ENCODE data around the gene MYLK. TPM values are rescaled to one million over a fixed set of nuclear protein-coding genes. Genes with fewer than 3 reads are reported as not detected.
A peak's percentile ranks its signal among the peaks of the same experiment; 100 is the strongest.
"Not testable (repeated sequence)": the region's sequence is repeated elsewhere in the genome, so short reads cannot be mapped to it uniquely, and the experiment has no call there.

Gene MYLK
- total and polyA plus RNA-seq, 11 donors = 3.2 to 20.7 (median 12.4) TPM

- H3K4me1 ChIP-seq = peaks cover 0 to 14% (median 0%) of the 10 kb centered on the region in 12 donors
- ATAC-seq = no peak
- no peaks in the 10 kb centered on the region for H3K9me3 ChIP-seq
- intact Hi-C loops (cut with DNase I) = no loop called here
- H3K27me3 ChIP-seq = no peaks in the 10 kb centered on the region
- H3K27ac ChIP-seq = no peak overlapping the region
- H3K36me3 ChIP-seq = peaks cover 0 to 7% (median 0%) of the 10 kb centered on the region in 9 donors
- no peak overlapping the region for H3K4me3 ChIP-seq
- TF ChIP-seq, protein P1, sequence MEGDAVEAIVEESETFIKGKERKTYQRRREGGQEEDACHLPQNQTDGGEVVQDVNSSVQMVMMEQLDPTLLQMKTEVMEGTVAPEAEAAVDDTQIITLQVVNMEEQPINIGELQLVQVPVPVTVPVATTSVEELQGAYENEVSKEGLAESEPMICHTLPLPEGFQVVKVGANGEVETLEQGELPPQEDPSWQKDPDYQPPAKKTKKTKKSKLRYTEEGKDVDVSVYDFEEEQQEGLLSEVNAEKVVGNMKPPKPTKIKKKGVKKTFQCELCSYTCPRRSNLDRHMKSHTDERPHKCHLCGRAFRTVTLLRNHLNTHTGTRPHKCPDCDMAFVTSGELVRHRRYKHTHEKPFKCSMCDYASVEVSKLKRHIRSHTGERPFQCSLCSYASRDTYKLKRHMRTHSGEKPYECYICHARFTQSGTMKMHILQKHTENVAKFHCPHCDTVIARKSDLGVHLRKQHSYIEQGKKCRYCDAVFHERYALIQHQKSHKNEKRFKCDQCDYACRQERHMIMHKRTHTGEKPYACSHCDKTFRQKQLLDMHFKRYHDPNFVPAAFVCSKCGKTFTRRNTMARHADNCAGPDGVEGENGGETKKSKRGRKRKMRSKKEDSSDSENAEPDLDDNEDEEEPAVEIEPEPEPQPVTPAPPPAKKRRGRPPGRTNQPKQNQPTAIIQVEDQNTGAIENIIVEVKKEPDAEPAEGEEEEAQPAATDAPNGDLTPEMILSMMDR (IDR thresholded peaks at IDR 0.05) = no peak
- TF ChIP-seq POLR2A (IDR thresholded peaks at IDR 0.05) = no peak
- no peak for DNase-seq
Measured at GRCh38 chr3:123606527-123606926, 277.6 kb downstream of the MYLK start.

- Histone ChIP-seq H3K27me3 (no peaks in the 10 kb centered on the region), H3K36me3 (peaks cover 0 to 4% (median 0%) of the 10 kb centered on the region in 9 donors), H3K4me3 (no peak overlapping the region), H3K27ac (no peak overlapping the region), H3K4me1 (peaks cover 0 to 14% (median 0%) of the 10 kb centered on the region in 12 donors), H3K9me3 (no peaks in the 10 kb centered on the region)
- TF ChIP-seq POLR2A (IDR thresholded peaks at IDR 0.05) = no peak
- TF ChIP-seq, protein P1 (IDR thresholded peaks at IDR 0.05) = no peak
- DNase-seq (no peak), ATAC-seq (peak in 1 of 4 donors; percentile 24)
- WGBS, 4 donors = 89 to 96% (median 92%) methylated on average over 5 of the region's 5 CpGs
- intact Hi-C loops (cut with DNase I) = no loop called here
Measured at GRCh38 chr3:123605789-123606234, 278.3 kb downstream of the MYLK start.

DNA sequence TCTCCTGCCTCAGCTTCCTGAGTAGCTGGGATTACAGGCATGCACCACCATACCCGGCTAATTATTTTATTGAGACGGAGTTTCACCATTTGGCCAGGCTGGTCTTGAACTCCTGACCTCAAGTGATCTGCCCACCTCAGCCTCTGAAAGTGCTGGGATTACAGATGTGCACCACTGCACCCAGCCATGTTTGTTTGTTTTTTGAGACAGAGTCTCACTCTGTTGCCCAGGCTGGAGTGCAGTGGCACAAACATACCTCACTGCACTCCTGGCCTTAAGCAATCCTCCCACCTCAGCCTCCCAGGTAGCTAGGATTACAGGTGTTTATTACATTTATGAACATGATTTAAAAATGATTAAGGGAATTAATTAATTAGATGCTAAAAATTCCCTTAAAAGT lies 281.0 kb downstream of the MYLK start:
- H3K27ac ChIP-seq; H3K36me3 ChIP-seq; H3K9me3 ChIP-seq; DNase-seq; H3K4me3 ChIP-seq; intact Hi-C loops (cut with DNase I); ATAC-seq; H3K27me3 ChIP-seq; H3K4me1 ChIP-seq: not testable (repeated sequence)
- WGBS, 4 donors = 50 to 99% (median 75%) methylated on average over 2 of the region's 2 CpGs

- ATAC-seq (no peak), DNase-seq (no peak)
- Histone ChIP-seq H3K4me1 (peaks cover 0 to 3% (median 0%) of the 10 kb centered on the region in 12 donors), H3K36me3 (peaks cover 0 to 4% (median 0%) of the 10 kb centered on the region in 9 donors), H3K9me3 (no peaks in the 10 kb centered on the region), H3K27ac (no peak overlapping the region), H3K27me3 (no peaks in the 10 kb centered on the region), H3K4me3 (no peak overlapping the region)
- WGBS, 4 donors = 79 to 95% (median 83%) methylated on average over 1 of the region's 1 CpG
- intact Hi-C loops (cut with DNase I) = no loop called here
- no peak for TF ChIP-seq POLR2A (IDR thresholded peaks at IDR 0.05)
- TF ChIP-seq, protein P1 (IDR thresholded peaks at IDR 0.05) = no peak
Measured at GRCh38 chr3:123602325-123602724, 281.8 kb downstream of the MYLK start.

DNA sequence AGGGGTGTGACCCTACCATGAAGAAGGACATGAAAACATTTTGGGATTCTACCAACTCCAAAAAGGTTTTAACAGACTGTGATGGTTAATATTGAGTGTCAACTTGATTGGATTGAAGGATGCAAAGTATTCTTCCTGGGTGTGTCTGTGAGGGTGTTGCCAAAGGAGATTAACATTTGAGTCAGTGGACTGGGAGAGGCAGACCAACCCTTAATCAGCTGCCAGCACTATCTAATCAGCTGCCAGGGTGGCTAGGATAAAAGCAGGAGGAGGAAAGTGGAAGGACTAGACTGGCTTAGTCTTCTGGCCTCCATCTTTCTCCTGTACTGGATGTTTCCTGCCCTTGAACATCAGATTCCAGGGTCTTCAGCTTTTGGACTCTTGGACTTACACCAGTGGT lies 283.3 kb downstream of the MYLK start:
- H3K9me3 ChIP-seq; ATAC-seq; intact Hi-C loops (cut with DNase I); H3K27me3 ChIP-seq; DNase-seq; H3K27ac ChIP-seq; H3K4me3 ChIP-seq; H3K4me1 ChIP-seq; H3K36me3 ChIP-seq: not testable (repeated sequence)
